ENCODE measurements around the gene KY. TPM values are rescaled to one million over a fixed set of nuclear protein-coding genes. Genes with fewer than 3 reads are reported as not detected.

KY gene
- total RNA-seq, 1 experiment from 2014 or later: not detected

DNA sequence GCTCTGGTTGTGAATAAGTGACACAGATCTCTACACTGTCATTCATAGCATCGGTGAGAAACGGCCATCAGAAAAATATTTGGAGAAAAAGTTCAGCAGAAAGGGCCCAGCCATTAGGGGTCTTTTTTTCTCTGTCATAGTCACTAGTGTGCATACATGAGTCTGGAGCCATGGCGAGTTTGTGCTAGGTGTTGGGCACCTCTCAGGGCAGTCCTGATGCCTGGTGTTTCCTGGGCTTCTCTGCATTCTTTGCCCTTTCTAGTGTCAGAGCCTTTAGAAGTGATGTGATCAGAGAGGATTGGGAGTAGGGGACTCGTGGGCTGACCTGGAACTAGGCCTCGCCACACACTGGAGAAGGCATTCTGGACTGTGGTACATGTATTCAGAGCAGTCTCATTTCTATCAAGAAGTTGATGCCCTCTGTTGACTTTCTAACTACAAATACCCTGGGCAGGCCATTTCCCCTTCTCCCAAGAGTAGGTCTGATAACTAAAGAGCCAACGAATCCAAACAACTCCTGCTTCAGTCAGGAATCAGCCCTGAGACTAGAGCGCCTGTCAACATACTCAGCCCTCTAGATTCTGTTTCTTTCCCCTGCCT is 1.6 kb downstream of the KY start:
- no peak for DNase-seq (ENCODE audit: extremely low read depth, low read depth)

DNA sequence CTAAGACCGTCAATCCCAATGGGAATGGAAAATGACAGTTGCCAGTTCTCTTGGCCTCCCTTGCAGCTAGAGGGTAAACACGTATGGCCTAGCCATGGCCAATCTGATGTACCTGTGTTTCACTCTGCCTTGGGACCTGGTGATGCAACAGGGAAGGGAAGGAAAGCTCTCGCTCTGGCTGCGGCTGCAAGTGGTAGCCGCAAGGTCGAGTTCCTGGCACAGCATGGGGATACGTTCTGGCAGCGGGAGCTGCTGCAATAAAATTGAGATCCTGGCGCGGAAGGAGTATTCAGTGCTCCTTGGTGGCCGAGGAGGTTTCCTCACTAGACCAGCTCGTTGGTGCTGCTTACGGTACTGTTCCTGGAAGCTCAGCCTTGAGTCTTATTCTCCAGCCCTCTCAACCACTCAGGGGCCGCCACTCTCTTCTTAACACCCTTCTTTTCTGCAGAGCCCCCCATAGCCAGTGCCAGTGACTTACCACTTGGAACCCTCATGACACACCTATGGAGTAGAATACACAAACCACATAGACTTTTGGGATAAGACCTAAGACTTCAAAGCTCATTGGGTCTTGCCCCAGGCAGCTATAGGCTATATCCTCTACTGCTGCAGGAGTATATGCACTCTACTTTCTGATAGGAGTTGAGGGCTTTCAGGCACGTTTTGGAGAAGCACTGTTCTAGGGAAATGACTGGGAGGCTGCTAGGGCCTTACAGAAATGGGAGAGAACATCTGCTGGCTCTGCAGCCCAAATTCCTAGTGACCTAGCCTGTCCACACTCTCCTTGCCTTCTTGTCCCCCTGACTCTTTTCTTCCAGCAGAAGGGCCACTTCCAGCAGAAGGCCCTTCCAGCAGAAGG is 2.7 kb downstream of the KY start:
- no peak for DNase-seq (ENCODE audit: extremely low read depth, low read depth)

- DNase-seq (ENCODE audit: extremely low read depth, low read depth): no peak
Observed at GRCh38 chr3:134646086-134646485, 4.7 kb downstream of the KY start.

DNA sequence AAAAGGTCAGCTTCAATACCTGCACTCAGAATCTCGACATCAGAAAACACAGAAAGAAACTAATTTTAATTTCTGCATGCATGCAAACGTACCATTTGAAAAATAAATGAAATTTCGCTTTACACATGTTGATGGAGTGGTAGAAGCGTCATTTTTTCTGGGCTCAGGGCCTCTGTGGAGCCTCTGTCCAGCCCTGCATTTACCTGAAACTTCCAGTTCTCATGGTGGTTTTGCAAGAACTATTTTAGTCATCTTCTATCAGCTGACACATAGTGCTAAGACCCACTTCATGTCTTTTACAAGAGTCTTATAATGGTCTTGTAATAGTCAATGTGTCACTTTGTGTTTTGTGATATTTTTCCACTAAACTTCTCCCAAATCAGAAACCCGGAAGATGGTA is 5.3 kb downstream of the KY start:
- DNase-seq (ENCODE audit: extremely low read depth, low read depth): no peak

GRCh38 chr3:134644731-134645514 is 5.9 kb downstream of the KY start:
- DNase-seq (ENCODE audit: extremely low read depth, low read depth): no peak

GRCh38 chr3:134643150-134643675 is 7.6 kb downstream of the KY start:
- no peak for DNase-seq (ENCODE audit: extremely low read depth, low read depth)

DNA sequence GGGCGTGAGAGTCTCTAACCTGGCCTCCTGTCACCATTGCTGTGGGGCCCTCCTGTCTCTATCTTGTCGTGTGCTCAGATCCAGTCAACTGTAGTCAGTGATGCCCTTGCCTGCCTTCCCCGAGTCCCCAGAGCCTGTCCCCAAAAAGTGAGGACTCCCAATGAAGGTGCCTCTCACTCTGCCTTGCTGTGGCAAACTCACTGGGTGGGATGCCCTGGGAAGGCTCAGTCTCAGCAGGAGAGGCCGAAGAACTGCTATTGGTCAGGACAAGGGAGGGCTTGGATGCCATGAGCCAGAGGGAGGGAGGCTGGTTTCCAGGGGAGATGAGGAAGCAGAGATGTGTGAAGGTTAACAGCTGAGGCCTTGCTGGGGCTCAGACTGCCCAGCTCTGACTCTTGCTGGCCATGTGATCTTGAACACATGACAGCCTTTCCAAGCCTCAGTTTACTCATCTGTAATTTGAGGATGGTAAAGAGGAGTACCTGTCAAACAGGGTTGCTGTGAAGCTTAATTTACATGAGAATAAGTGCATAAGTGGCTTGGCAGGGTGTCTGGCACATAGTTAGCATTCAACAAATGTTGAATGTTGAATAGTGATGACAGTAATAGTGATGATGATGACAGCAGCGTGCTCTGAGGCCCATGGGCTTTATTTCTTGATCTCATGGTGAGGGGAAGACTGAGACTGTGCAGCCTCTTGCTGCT is 8.2 kb downstream of the KY start:
- no peak for DNase-seq (ENCODE audit: extremely low read depth, low read depth)

DNA sequence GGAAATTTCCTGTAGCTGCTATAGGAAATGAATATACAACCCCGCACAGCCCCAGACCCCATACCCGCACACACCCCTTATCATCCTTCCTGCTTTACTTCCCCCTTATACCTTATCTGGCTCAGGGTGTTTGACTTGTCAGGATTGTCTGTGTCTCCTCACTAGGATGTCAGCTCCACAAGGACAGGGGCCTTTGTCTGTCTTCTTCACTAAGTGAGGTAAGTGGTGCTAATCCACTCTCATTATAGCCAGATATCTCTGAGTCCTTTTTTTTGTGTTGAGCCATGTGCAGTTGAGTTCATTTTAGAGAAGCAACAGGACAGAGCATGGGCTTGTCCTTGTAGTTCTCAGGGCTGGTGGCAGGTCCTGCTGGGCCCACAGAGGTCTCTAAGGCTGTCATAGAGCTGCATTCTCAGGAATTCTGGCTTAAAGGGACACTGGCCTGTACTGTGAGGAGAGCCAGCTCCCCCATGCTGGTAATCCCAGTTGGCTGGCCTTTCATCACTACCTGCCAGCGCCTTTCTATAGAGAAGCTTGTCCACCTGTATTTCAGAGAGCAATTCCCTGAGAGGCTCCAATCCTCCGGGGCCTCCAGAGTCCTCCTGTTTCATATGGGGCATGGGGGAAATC is 9.0 kb downstream of the KY start:
- DNase-seq (ENCODE audit: extremely low read depth, low read depth): no peak

- DNase-seq (ENCODE audit: extremely low read depth, low read depth): peak; percentile 3
Observed at GRCh38 chr3:134640872-134641470, 9.9 kb downstream of the KY start.

- DNase-seq (ENCODE audit: extremely low read depth, low read depth): no peak
Observed at GRCh38 chr3:134640378-134640777, 10.4 kb downstream of the KY start.

DNA sequence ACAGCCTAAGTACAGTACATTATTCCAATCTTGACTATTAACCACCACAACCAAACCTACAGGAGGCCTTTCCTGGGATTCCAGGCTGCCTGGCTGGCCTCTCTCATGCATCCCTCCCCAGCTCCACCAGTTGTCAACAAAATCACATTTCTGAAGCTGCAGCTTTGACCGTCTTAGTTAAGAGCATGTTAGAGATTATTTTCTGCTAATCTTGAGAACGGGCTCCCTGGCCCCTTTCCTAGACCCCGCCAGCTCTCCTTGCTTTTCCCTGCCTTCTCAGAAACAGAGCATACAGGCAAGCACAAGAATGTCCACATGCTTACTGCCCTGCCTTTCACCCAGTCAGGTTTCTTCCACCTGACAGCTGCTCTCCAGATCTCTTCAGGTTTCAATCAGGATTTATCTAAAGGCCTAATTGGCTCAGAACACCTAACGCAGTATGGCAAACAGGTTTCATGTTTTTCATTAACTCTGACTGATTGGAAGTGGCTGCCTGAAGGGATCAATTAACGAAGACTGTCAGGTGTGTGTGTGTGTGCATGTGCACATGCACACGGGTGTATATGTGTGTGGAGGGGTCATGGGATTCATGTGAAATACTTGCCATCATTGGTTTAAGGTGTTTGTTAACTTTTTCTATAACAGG is 12.3 kb downstream of the KY start:
- no peak for DNase-seq (ENCODE audit: extremely low read depth, low read depth)

DNA sequence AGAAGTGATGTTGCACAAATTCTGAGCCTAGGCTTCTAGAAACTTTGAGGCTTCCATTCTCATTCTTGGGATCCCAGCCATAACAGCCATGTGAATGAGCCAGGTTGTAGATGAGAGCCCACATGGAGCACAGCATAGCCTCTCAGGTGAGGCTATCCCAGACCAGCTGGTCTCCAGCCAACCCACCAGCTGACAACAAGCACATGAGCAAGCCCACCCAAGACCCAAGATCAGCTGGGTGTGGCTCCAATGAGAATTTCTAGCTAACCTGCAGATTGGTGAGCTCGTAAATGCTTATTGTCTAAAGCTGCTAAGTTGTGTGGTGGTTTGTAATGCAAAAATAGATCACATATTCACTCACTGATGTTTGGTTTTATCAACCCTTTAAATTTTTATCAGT is 14.4 kb downstream of the KY start:
- no peak for DNase-seq (ENCODE audit: extremely low read depth, low read depth)

DNA sequence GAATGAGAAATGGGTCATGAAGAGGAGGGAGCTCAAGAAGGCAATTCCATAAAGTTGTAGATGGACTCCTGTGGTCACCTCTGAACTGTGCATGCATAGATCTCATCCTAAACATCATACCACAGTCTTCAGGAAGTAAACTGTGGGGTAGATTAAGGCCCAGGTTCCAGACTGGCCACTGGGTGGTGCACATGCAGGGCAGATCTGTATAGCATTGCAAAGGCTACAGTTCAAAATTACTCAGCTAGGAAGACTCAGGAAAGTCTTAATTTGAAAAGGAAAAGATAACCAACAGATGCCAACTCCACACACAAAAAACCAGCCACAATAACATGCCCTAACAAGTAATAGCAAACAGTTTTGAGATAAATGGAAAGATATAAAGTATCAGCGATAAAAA is 20.3 kb downstream of the KY start:
- DNase-seq (ENCODE audit: extremely low read depth, low read depth): no peak

- no peak for DNase-seq (ENCODE audit: extremely low read depth, low read depth)
Observed at GRCh38 chr3:134628884-134629283, 21.9 kb downstream of the KY start.

GRCh38 chr3:134627831-134628230 is 23.0 kb downstream of the KY start:
- no peak for DNase-seq (ENCODE audit: extremely low read depth, low read depth)

DNA sequence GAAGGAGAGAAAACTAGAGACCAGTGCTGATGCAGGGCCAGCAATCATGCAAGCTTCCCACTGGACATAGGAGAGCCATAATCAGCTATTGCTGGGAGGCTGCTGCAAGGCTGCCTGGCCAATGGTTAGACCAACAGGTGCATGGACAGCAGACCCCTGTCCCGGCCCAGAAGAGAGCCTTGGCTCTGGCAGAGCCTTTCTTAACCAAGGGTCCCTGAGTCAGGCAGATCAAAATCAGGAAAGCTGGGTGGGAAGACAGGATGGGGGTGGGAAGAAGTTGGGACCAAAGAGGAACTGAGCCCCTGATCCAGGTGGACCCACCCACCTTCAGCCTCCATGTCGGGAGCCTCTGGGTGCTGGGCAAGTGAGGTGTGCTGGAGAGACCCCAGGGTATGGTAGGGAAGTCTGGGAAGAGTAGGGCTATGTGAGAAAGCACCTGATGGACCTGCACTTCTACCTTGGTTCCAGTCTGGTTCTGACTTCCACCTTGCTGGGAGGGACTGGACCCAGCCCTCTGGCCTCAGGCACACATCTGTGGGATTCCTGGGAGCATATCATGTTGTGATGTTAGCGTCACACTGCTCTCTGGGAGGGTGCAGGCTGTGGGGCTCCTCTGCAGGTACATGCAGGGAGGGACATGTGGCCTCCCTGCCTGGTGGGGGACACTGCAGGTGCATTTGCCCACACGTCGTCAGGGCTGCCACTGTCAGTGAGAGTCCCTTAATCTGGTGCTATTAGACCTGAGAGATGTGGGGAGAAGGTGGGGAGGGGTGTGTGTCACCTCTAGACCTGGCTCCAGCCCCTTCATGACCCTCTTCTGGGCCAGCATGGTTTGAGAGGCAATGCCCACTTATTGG is 24.7 kb downstream of the KY start:
- no peak for DNase-seq (ENCODE audit: extremely low read depth, low read depth)

DNA sequence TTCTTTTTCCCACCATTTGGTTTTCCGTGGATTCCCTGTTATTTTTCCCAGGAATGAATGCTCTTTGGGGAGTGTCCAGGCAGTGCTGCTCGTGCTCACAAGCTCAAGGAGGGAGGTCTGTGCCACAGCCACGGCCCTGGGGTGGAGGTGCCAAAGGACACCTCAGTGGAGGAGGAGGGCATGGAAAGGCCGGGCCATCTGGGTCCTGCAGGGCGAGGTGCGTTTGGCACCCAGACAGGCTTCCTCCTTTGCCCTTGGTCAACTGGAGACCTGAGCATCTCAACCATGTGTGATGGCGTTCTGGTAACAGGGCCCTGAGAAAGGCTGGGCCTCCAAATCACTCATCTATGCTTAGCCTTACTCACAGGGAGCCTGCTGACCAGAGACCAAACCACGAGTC is 25.4 kb downstream of the KY start:
- no peak for DNase-seq (ENCODE audit: extremely low read depth, low read depth)

DNA sequence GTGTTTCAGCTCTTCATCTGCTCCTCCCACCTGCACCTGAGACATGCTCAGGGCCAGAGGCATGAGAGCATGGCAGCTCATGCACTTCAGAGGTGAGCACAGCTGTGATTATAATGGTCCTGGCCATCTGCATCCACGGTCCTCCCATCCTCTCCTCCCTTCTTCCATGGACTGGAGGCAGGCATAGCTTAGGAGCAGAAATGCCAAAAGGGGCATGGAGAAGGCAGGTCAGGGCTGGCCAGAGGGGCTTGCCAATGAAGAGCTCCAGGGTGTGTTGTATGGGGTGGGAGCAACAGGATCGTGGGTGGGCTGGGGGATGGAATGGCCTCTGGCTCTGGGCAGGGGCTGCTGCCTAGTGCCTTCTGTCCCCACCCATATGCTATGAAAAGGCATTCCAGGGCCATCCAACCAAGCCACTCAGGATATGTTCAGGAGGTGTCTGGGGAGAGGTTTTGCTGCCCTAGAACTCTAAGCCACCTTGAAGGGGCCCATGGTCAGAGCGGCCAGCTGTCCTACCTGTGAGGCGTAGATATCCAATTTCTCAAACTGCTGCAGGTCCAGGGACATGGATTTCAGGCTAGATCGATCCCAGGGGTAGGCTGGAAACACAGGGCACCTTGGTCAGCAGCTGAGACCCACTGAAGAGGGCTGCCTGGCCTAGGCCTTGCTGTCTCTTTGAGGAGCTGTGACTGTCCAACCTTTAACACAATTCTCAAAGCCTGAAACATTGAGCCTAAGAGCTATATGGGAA is 26.1 kb downstream of the KY start:
- DNase-seq (ENCODE audit: extremely low read depth, low read depth): no peak
